Lower leg skin (tissue), 4 donors: ENCODE results near the gene KYNU. TPM values are rescaled to one million over a fixed set of nuclear protein-coding genes. Genes with fewer than 3 reads are reported as not detected.
"Not testable (repeated sequence)": the region's sequence is repeated elsewhere in the genome, so short reads cannot be mapped to it uniquely, and the experiment has no call there.

Experiments
- DNase-seq, 2 donors: peaks; one replicate each; pipeline ENCODE4 v3.0.0-alpha.2; 2019; ENCODE audit warnings: low spot score in 2 of 2
- H3K4me3 ChIP-seq: fragments of 200-600 bp; sonication (generic); 2 replicates; pipeline ENCODE4 v1.5.1; 2017; ENCODE audit warnings: mild to moderate bottlenecking, low read depth; ENCODE audit not compliant: poor library complexity, severe bottlenecking
- POLR2A ChIP-seq, 2 donors: fragments of 450-650 bp; IDR thresholded peaks; one replicate each; pipeline ENCODE4 v1.6.1; 2016 to 2017; ENCODE audit warnings: antibody characterized with exemption in 2 of 2, mild to moderate bottlenecking in 1 of 2, moderate library complexity in 1 of 2
- WGBS, 2 donors: methylation state at CpG; one replicate each; pipeline ENCODE4 v1.1.5; 2018; 5-methylcytosine and 5-hydroxymethylcytosine counted together
- intact Hi-C: fragments of 100-400 bp; cut with DNase I; formaldehyde crosslinking; loops from one replicate; pipeline ENCODE4 v1.15.0; 2023; ENCODE audit warnings: low total_unique reads
- total RNA-seq, 4 donors: library from RNA; depleted of rRNA; stranded (reverse); fragments of >200 nt; gene quantifications; one replicate each; pipeline ENCODE4 v1.1.0, GENCODE V29; 2016
- TF ChIP-seq, protein P1 (sequence below), 3 donors: fragments of 450-650 bp; IDR thresholded peaks; one replicate each; pipeline ENCODE4 v1.5.1; 2016; ENCODE audit warnings: antibody characterized with exemption in 3 of 3, mild to moderate bottlenecking in 3 of 3, moderate library complexity in 2 of 3

The KYNU gene
- total RNA-seq, 4 donors from 2014 or later: 1.2 to 6.1 (median 2.6) TPM

GRCh38 chr2:142883526-142883925 is 6.1 kb downstream of the KYNU start:
- TF ChIP-seq, protein P1, sequence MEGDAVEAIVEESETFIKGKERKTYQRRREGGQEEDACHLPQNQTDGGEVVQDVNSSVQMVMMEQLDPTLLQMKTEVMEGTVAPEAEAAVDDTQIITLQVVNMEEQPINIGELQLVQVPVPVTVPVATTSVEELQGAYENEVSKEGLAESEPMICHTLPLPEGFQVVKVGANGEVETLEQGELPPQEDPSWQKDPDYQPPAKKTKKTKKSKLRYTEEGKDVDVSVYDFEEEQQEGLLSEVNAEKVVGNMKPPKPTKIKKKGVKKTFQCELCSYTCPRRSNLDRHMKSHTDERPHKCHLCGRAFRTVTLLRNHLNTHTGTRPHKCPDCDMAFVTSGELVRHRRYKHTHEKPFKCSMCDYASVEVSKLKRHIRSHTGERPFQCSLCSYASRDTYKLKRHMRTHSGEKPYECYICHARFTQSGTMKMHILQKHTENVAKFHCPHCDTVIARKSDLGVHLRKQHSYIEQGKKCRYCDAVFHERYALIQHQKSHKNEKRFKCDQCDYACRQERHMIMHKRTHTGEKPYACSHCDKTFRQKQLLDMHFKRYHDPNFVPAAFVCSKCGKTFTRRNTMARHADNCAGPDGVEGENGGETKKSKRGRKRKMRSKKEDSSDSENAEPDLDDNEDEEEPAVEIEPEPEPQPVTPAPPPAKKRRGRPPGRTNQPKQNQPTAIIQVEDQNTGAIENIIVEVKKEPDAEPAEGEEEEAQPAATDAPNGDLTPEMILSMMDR (IDR thresholded peaks at IDR 0.05): no peak
- TF ChIP-seq POLR2A (IDR thresholded peaks at IDR 0.05): no peak
- intact Hi-C loops: no loop called here
- H3K4me3 ChIP-seq: no peak overlapping the region
- DNase-seq: no peak

- intact Hi-C loops: no loop called here
- no peak for DNase-seq
- no peak overlapping the region for H3K4me3 ChIP-seq
- TF ChIP-seq, protein P1 (IDR thresholded peaks at IDR 0.05): no peak
- TF ChIP-seq POLR2A (IDR thresholded peaks at IDR 0.05): no peak
These were observed 8.1 kb downstream of the KYNU start for GRCh38 chr2:142885543-142885942.

DNA sequence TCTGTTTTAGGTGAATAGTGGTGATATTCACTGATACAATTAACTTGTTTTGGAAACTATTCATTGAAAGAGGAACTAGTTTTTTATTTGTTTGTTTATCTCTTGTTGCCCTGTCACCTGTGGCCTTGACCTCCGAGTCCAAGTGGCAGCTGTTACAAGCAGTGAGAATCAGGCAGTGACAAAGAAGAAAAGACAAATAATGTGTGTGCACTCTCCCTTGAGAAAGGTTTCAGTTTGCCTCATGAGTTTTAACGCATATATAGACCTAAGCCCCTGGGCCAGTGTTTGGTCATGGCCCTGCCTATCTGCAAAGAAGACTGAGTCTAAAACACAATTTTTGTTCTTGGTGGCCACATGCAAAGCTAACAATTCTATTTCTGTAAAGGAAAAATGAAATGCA is 15.3 kb downstream of the KYNU start:
- no peak for DNase-seq
- 75 to 91% methylated on average over 2 of the region's 2 CpGs for WGBS, 2 donors
- H3K4me3 ChIP-seq: no peak overlapping the region
- intact Hi-C loops: no loop called here
- TF ChIP-seq, protein P1 (IDR thresholded peaks at IDR 0.05): no peak
- TF ChIP-seq POLR2A (IDR thresholded peaks at IDR 0.05): no peak

DNA sequence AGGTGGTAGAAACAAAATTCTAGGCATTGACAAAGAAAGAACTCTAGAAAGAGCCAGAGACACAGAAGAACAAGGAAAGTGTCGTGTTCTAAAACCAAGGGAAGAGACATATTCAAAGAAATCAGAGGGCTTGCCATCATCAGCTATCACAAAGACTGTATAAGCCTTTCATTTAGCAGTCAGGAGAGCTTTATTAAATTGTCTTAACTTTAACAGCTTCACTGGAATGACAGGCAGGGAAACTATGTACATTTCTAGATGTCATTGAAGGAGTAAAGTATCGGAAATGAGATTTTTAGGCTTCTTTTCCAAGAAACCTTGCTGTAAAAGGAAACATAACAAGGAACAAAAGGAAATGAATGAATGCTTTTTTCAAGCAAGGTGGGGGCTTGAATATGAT is 15.8 kb downstream of the KYNU start:
- H3K4me3 ChIP-seq: no peak overlapping the region
- 85 to 87% methylated on average over 2 of the region's 2 CpGs for WGBS, 2 donors
- intact Hi-C loops: no loop called here
- no peak for TF ChIP-seq POLR2A (IDR thresholded peaks at IDR 0.05)
- no peak for DNase-seq

DNA sequence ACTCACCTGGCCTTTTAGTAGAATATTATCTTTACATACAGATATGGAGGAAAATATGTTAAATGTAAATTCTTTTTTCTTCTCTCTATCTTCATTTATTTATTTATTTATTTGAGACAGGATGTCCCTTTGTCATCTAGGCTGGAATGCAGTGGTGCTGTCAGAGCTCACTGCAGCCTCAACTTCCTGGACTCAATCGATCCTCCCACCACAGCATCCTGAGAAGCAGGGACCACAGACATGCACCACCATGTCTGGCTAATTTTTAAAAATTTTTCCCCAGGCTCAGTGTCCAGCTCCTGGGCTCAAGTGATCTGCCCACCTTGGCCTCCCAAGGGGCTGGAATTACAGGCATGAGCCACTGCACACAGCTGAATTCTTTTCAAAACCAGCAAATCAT is 20.3 kb downstream of the KYNU start:
- WGBS, 2 donors: 71 to 82% methylated on average over 1 of the region's 1 CpG

DNA sequence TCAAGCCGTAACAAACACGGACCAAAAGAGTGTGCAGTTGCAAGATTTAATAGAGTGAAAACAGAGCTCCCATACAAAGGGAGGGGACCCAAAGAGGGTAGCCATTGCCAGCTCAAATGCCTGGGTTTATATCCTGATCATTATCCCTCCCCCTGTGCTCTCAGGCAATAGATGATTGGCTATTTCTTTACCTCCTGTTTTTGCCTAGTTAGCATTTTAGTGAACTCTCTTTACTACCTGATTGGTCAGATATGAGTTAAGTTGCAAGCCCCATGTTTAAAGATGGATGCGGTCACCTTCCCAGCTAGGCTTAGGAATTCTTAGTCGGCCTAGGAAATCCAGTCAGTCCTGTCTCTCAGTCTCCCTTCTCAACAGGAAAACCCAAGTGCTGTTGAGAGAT is 22.9 kb downstream of the KYNU start:
- intact Hi-C loops, H3K4me3 ChIP-seq, DNase-seq: not testable (repeated sequence)
- WGBS, 2 donors: 82 to 85% methylated on average over 4 of the region's 4 CpGs

More for the DNA sequence above, 20.3 kb downstream of the KYNU start:
- no peak for TF ChIP-seq POLR2A (IDR thresholded peaks at IDR 0.05)
- TF ChIP-seq, protein P1 (IDR thresholded peaks at IDR 0.05): no peak
- intact Hi-C loops: no loop called here
- no peak overlapping the region for H3K4me3 ChIP-seq
- DNase-seq: no peak

DNA sequence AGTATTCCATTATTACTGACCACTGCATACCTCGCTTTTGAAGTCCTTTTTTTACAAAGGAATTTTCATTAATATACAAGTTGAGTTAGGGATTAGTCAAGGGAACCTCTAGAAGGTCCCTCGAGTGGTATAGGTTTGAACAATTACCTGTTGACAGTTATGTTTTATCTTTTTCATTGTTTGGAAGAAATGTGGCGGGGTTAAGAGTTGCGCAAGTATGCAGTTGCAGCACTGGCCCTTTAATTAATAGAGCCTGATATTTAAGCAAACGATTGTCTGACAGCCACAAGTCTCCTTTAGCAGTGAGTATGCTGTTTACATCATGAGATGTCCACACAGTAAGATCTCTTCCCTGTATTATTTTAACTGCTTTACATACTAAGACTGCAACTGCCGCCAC is 24.3 kb downstream of the KYNU start:
- TF ChIP-seq, protein P1 (IDR thresholded peaks at IDR 0.05): no peak
- TF ChIP-seq POLR2A (IDR thresholded peaks at IDR 0.05): no peak
- no peak for DNase-seq
- H3K4me3 ChIP-seq: no peak overlapping the region
- intact Hi-C loops: no loop called here
- WGBS, 2 donors: 78 to 80% methylated on average over 6 of the region's 6 CpGs

DNA sequence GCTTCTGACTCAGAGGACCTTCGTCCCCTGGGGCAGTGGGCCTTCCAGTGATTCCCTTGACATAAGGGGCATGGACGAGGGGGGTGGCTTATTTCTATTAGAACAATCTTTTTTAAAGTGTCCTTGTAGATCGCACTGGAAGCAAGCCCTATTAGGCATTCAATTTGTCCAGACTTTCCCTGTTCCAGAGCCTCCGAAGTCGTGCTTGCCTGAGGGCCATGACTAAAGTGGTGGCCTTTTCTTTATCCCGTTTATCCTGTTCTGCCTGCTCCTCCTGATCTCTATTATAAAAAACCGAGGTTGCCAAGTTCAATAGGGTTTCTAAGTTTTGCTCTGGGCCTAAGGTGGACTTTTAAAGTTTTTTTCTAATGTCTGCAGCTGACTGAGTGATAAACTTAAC is 26.3 kb downstream of the KYNU start:
- 59 to 67% methylated on average over 7 of the region's 7 CpGs for WGBS, 2 donors
- intact Hi-C loops, DNase-seq: not testable (repeated sequence)

More for the DNA sequence above, 26.3 kb downstream of the KYNU start:
- H3K4me3 ChIP-seq: not testable (repeated sequence)
